Thymus (tissue), 11 donors: ENCODE results near the gene MARCHF11. TPM values are rescaled to one million over a fixed set of nuclear protein-coding genes. Genes with fewer than 3 reads are reported as not detected.

Experiments
- DNase-seq, 9 donors: peaks; one replicate each; pipeline ENCODE4 v3.0.0-alpha.2; 2013; ENCODE audit warnings: low spot score in 9 of 9, low read depth in 6 of 9, missing footprints in 1 of 9
- H3K27ac ChIP-seq, 2 donors: one replicate each; pipeline ENCODE4 v1.5.1; 2013; ENCODE audit warnings: control low read depth in 1 of 2, low read depth in 1 of 2, low read length in 1 of 2, mild to moderate bottlenecking in 1 of 2, moderate library complexity in 1 of 2
- H3K27me3 ChIP-seq, 2 donors: one replicate each; pipeline ENCODE4 v1.5.1; 2013; ENCODE audit warnings: low read length in 1 of 2; ENCODE audit not compliant: control insufficient read depth in 2 of 2, insufficient read depth in 1 of 2
- H3K36me3 ChIP-seq, 2 donors: one replicate each; pipeline ENCODE4 v1.5.1; 2013; ENCODE audit warnings: low read length in 1 of 2, mild to moderate bottlenecking in 1 of 2, moderate library complexity in 1 of 2; ENCODE audit not compliant: control insufficient read depth in 2 of 2, insufficient read depth in 2 of 2
- H3K4me1 ChIP-seq, 2 donors: one replicate each; pipeline ENCODE4 v1.5.1; 2013; ENCODE audit warnings: low read length in 2 of 2; ENCODE audit not compliant: control insufficient read depth in 2 of 2, insufficient read depth in 2 of 2
- H3K4me3 ChIP-seq, 2 donors: one replicate each; pipeline ENCODE4 v1.5.1; 2013; ENCODE audit warnings: low read length in 2 of 2, control low read depth in 1 of 2, mild to moderate bottlenecking in 1 of 2
- H3K9me3 ChIP-seq, 2 donors: one replicate each; pipeline ENCODE4 v1.5.1; 2013; ENCODE audit warnings: low read length in 1 of 2, mild to moderate bottlenecking in 1 of 2; ENCODE audit not compliant: control insufficient read depth in 2 of 2, insufficient read depth in 1 of 2
- WGBS: extraction: QIAGEN DNeasy Blood & Tissue Kit; methylation state at CpG from one replicate; pipeline ENCODE4 v1.1.7; 2013; 5-methylcytosine and 5-hydroxymethylcytosine counted together
- polyA plus RNA-seq: library from polyadenylated mRNA; stranded (reverse); fragments of 200-250 nt; gene quantifications from one replicate; pipeline ENCODE4 v1.2.3, GENCODE V29; 2013
- total RNA-seq: library from RNA; stranded (reverse); fragments of 120-200 nt; gene quantifications from one replicate; pipeline ENCODE4 v1.2.4, GENCODE V29; 2013
- donor health status: healthy.

The MARCHF11 gene
- total and polyA plus RNA-seq, 2 donors, result 0.07 TPM; not detected in 1

GRCh38 chr5:16017720-16018119 lies 161.9 kb downstream of the MARCHF11 start:
- no peak for DNase-seq
- Histone ChIP-seq H3K27me3 (no peaks in the 10 kb centered on the region), H3K4me1 (no peaks in the 10 kb centered on the region), H3K27ac (no peak overlapping the region), H3K9me3 (peaks cover 0 to 1% of the 10 kb centered on the region in 2 donors), H3K4me3 (no peak overlapping the region), H3K36me3 (no peaks in the 10 kb centered on the region)
- WGBS, result 76% methylated on average over 2 of the region's 2 CpGs
